Endothelial cell of umbilical vein (primary cell): ENCODE measurements around the gene ALK. TPM values are rescaled to one million over a fixed set of nuclear protein-coding genes. Genes with fewer than 3 reads are reported as not detected.

ENCODE experiments used
- BruUV-seq: library from RNA; stranded (reverse); fragments of 400-500 nt; replicated peaks from 2 replicates; lab custom pipeline; 2021; lab: Mats Ljungman, UMichigan
- CTCF ChIA-PET: fragments of 300-600, 350-600 bp; sonication (Branson Sonifier 250); formaldehyde crosslinking; loops from one replicate; lab custom pipeline; 2021; ENCODE audit warnings: antibody characterized with exemption, inconsistent platforms; lab: Charles Lee
- POLR2A ChIA-PET: fragments of 300-600, 350-600 bp; sonication (Branson Sonifier 250); formaldehyde crosslinking; loops from one replicate; lab custom pipeline; 2021; ENCODE audit warnings: antibody characterized with exemption, inconsistent platforms; lab: Charles Lee
- DNase-seq: peaks from one replicate; pipeline ENCODE4 v3.0.0-alpha.2; 2011; ENCODE audit warnings: low read depth, low spot score
- FAIRE-seq: peaks from 2 replicates; lab custom pipeline; 2011; peaks lifted over from hg19 to GRCh38; lab: Jason Lieb, UNC
- H2AFZ ChIP-seq: 2 replicates; pipeline ENCODE4 v1.6.0; 2012; ENCODE audit warnings: low read depth, low read length, control low read depth, inconsistent platforms
- H3K27ac ChIP-seq: 2 replicates; pipeline ENCODE4 v1.5.1; 2011; ENCODE audit warnings: low read depth, mild to moderate bottlenecking, control low read depth, low read length, moderate library complexity; ENCODE audit not compliant: insufficient read depth
- H3K27me3 ChIP-seq, 2 experiments: 2 replicates each; pipeline versions ENCODE4 v1.6.0 to v1.6.1; 2011; ENCODE audit warnings: low read length in 2 of 2, mixed read lengths in 1 of 2; ENCODE audit not compliant: control insufficient read depth in 2 of 2, insufficient read depth in 2 of 2
- H3K36me3 ChIP-seq, 2 experiments: 2 replicates in 1 of 2; 3 replicates in 1 of 2; pipeline ENCODE4 v1.5.1; 2011; ENCODE audit warnings: low read length in 2 of 2, mild to moderate bottlenecking in 1 of 2, moderate library complexity in 1 of 2; ENCODE audit not compliant: control insufficient read depth in 2 of 2, insufficient read depth in 2 of 2; ENCODE audit errors: extremely low read depth in 1 of 2
- H3K4me1 ChIP-seq: 3 replicates; pipeline ENCODE4 v1.5.1; 2011; ENCODE audit warnings: mild to moderate bottlenecking, low read length; ENCODE audit not compliant: control insufficient read depth, insufficient read depth; ENCODE audit errors: extremely low read depth
- H3K4me2 ChIP-seq: 2 replicates; pipeline ENCODE4 v1.6.1; 2011; ENCODE audit warnings: low read length, control low read depth, mixed read lengths; ENCODE audit not compliant: insufficient read depth
- H3K4me3 ChIP-seq, 3 experiments: fragments of 200-600 bp in 1 of 3; sonication (generic), shearing (Covaris generic) in 1 of 3; replicated peaks in 1 of 3; 2 replicates each; pipeline ENCODE4 v1.5.1; 2011 to 2016; ENCODE audit warnings: control low read depth in 3 of 3, low read length in 3 of 3, mild to moderate bottlenecking in 2 of 3, inconsistent platforms in 1 of 3, low read depth in 1 of 3, moderate library complexity in 1 of 3; ENCODE audit not compliant: insufficient read depth in 1 of 3
- H3K79me2 ChIP-seq: 2 replicates; pipeline ENCODE4 v1.6.0; 2012; ENCODE audit warnings: low read length, inconsistent platforms; ENCODE audit not compliant: control insufficient read depth, insufficient read depth
- H3K9ac ChIP-seq: replicated peaks from 2 replicates; pipeline ENCODE3; 2011; ENCODE audit warnings: low read length, control low read depth; ENCODE audit not compliant: insufficient read depth; ENCODE audit errors: extremely low read depth
- H3K9me1 ChIP-seq: replicated peaks from 3 replicates; pipeline ENCODE4 v1.6.0; 2011; ENCODE audit warnings: mild to moderate bottlenecking, low read length; ENCODE audit not compliant: control insufficient read depth, insufficient read depth; ENCODE audit errors: extremely low read depth
- H3K9me3 ChIP-seq: replicated peaks from 2 replicates; pipeline ENCODE4 v1.5.1; 2012; ENCODE audit warnings: low read length, inconsistent platforms; ENCODE audit not compliant: control insufficient read depth, insufficient read depth
- H4K20me1 ChIP-seq: replicated peaks from 2 replicates; pipeline ENCODE3; 2011; ENCODE audit warnings: mild to moderate bottlenecking, low read length; ENCODE audit not compliant: control insufficient read depth, insufficient read depth; ENCODE audit errors: extremely low read depth
- CTCF ChIP-seq, 2 donors: IDR thresholded peaks; 1 replicate in 1 of 2; 2 replicates in 1 of 2; pipeline ENCODE4 v1.5.1; 2011; ENCODE audit warnings: low read length in 2 of 2, mild to moderate bottlenecking in 2 of 2, moderate library complexity in 2 of 2, control low read depth in 1 of 2, inconsistent platforms in 1 of 2, low read depth in 1 of 2; ENCODE audit not compliant: insufficient read depth in 1 of 2; ENCODE audit errors: extremely low read depth in 1 of 2
- EZH2 ChIP-seq: IDR thresholded peaks from 2 replicates; pipeline ENCODE4 v1.6.1; 2012; ENCODE audit warnings: borderline replicate concordance, low read depth, mild to moderate bottlenecking, moderate library complexity, low read length, inconsistent platforms; ENCODE audit not compliant: severe bottlenecking
- FOS ChIP-seq: IDR thresholded peaks from 2 replicates; pipeline ENCODE4 v1.6.1; 2011; ENCODE audit warnings: mild to moderate bottlenecking, low read length, moderate library complexity, borderline replicate concordance; ENCODE audit not compliant: insufficient read depth
- GATA2 ChIP-seq: IDR thresholded peaks from 2 replicates; pipeline ENCODE4 v1.7.0; 2011; ENCODE audit warnings: low read depth, mild to moderate bottlenecking, moderate library complexity, mixed read lengths, low read length; ENCODE audit not compliant: insufficient read length, insufficient read depth
- JUN ChIP-seq: IDR thresholded peaks from 2 replicates; pipeline ENCODE4 v1.6.1; 2011; ENCODE audit warnings: borderline replicate concordance, low read depth; ENCODE audit not compliant: insufficient read length, insufficient read depth
- MAX ChIP-seq: IDR thresholded peaks from 2 replicates; pipeline ENCODE4 v1.6.1; 2011; ENCODE audit not compliant: insufficient read depth, insufficient read length
- MYC ChIP-seq: IDR thresholded peaks from one replicate; pipeline ENCODE4 v1.6.1; 2011; ENCODE audit warnings: mild to moderate bottlenecking, low read depth, low read length
- POLR2A ChIP-seq: IDR thresholded peaks from 2 replicates; pipeline ENCODE4 v1.6.1; 2012; ENCODE audit warnings: low read depth, mild to moderate bottlenecking, control low read depth, low read length
- POLR2AphosphoS5 ChIP-seq: IDR thresholded peaks from 2 replicates; pipeline ENCODE4 v1.6.1; 2012; ENCODE audit warnings: low read depth, mild to moderate bottlenecking, control low read depth, low read length, moderate library complexity; ENCODE audit not compliant: insufficient read depth
- dilution Hi-C: fragments of 300-500 bp; cut with MboI; formaldehyde crosslinking; loops from one replicate; pipeline ENCODE4 v1.15.0; 2019; ENCODE audit warnings: low sequenced_read_pairs; ENCODE audit not compliant: extremely low pct_ligation_motif_present
- intact Hi-C: fragments of 100-400 bp; cut with micrococcal nuclease; formaldehyde crosslinking; loops from one replicate; pipeline ENCODE4 v1.10.0; 2022
- polyA plus RNA-seq, 4 experiments: library from polyadenylated mRNA; depleted of rRNA in 3 of 4; stranded (reverse) in 3 of 4; unstranded in 1 of 4; fragments of >200 nt; gene quantifications; 2 replicates each; pipeline versions ENCODE4 v1.2.1 to v1.2.3, GENCODE V29; 2011 to 2012; ENCODE audit warnings: missing spikeins in 1 of 4
- total RNA-seq: library from RNA; stranded (reverse); gene quantifications from 2 replicates; pipeline ENCODE4 v1.2.3, GENCODE V29; 2021

The ALK gene
- total and polyA plus RNA-seq, 2 donors (not counting 3 experiments of a cell fraction or from before 2014, with no cell fraction given): not detected

GRCh38 chr2:29583548-29584156 lies 337.7 kb downstream of the ALK start:
- Histone ChIP-seq H3K9me3 (peaks cover 4% of the 10 kb centered on the region), H3K9me1 (no peaks in the 10 kb centered on the region), H3K27me3 (no peaks in the 10 kb centered on the region), H3K4me3 (no peak overlapping the region), H3K4me2 (no peak overlapping the region), H3K36me3 (no peaks in the 10 kb centered on the region), H3K79me2 (no peaks in the 10 kb centered on the region), H3K27ac (no peak overlapping the region), H3K4me1 (no peaks in the 10 kb centered on the region), H4K20me1 (no peaks in the 10 kb centered on the region), H3K9ac (no peak overlapping the region), H2AFZ (no peak overlapping the region)
- BruUV-seq: no TSS peak
- FAIRE-seq (no peak), DNase-seq (no peak)
- ChIA-PET CTCF (no interaction called here), POLR2A (no interaction called here)
- intact Hi-C loops (no loop called here), dilution Hi-C loops (no loop called here)
- TF ChIP-seq POLR2A: no peak
- no peak for TF ChIP-seq FOS
- TF ChIP-seq JUN: no peak
- TF ChIP-seq GATA2: no peak
- no peak for TF ChIP-seq POLR2AphosphoS5
- TF ChIP-seq MAX: no peak
- no peak for TF ChIP-seq EZH2
- no peak for TF ChIP-seq MYC
- TF ChIP-seq CTCF (IDR thresholded peaks at IDR 0.05; ENCODE audit: extremely low read depth in 1 of 2, insufficient read depth in 1 of 2, low read depth in 1 of 2, low read length in 2 of 2): no peak
